Measurements from ENCODE around the gene RTN4R. TPM values are rescaled to one million over a fixed set of nuclear protein-coding genes. Genes with fewer than 3 reads are reported as not detected.

Gene RTN4R
- total and polyA plus RNA-seq, 9 of the 15 experiments (the other 6 are each of a cell fraction or from before 2014, with no cell fraction given), result 0.04 to 2.8 (median 1.4) TPM; not detected in 3

DNA sequence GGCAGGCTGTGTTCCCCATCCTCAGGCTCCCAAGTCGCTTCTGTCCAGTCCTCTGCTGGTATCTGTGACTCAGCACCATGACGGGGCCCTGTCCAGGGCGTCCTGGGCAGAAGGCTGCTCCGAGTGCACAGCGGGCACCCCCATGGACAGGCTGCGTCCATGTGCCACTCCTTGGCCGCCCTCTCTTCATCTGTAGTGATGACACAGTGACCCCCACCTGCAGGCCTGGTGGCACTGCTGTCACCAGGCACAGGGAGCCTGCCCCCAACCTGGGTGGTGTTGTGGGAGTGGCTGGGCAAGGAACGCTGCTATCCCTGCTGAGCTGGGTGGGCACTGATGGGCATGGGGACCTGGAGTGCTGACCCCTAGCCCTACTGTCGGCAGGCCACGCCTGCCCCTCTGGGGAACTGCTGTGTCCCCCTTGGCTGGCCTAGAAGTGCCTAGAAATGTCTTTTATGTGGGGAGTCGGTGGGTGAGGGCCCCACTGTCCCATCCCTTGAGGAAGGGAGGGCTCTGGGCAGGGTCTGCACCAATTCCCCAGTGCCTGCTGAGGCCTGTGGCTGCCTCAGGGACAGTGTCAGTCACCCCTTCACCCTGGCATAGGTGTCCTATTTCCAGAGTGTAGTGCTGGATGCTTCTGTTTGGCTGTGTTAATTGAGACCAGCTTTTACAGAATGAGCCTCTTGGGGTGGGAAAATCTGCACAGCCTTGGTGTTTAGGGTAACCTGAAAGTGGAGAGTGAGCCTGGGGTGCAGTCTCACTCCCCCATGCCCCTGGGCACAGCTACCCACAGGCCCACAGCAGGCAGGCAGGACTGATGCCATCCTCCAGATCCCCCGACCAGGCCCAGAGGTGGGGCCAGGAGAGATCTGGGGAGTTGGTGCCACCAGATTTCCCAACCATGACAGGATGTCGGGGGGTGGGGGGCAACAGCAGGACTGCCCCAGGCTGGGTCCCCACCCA lies 34.5 kb downstream of the RTN4R start (continued):
- TF ChIP-seq, protein P1, sequence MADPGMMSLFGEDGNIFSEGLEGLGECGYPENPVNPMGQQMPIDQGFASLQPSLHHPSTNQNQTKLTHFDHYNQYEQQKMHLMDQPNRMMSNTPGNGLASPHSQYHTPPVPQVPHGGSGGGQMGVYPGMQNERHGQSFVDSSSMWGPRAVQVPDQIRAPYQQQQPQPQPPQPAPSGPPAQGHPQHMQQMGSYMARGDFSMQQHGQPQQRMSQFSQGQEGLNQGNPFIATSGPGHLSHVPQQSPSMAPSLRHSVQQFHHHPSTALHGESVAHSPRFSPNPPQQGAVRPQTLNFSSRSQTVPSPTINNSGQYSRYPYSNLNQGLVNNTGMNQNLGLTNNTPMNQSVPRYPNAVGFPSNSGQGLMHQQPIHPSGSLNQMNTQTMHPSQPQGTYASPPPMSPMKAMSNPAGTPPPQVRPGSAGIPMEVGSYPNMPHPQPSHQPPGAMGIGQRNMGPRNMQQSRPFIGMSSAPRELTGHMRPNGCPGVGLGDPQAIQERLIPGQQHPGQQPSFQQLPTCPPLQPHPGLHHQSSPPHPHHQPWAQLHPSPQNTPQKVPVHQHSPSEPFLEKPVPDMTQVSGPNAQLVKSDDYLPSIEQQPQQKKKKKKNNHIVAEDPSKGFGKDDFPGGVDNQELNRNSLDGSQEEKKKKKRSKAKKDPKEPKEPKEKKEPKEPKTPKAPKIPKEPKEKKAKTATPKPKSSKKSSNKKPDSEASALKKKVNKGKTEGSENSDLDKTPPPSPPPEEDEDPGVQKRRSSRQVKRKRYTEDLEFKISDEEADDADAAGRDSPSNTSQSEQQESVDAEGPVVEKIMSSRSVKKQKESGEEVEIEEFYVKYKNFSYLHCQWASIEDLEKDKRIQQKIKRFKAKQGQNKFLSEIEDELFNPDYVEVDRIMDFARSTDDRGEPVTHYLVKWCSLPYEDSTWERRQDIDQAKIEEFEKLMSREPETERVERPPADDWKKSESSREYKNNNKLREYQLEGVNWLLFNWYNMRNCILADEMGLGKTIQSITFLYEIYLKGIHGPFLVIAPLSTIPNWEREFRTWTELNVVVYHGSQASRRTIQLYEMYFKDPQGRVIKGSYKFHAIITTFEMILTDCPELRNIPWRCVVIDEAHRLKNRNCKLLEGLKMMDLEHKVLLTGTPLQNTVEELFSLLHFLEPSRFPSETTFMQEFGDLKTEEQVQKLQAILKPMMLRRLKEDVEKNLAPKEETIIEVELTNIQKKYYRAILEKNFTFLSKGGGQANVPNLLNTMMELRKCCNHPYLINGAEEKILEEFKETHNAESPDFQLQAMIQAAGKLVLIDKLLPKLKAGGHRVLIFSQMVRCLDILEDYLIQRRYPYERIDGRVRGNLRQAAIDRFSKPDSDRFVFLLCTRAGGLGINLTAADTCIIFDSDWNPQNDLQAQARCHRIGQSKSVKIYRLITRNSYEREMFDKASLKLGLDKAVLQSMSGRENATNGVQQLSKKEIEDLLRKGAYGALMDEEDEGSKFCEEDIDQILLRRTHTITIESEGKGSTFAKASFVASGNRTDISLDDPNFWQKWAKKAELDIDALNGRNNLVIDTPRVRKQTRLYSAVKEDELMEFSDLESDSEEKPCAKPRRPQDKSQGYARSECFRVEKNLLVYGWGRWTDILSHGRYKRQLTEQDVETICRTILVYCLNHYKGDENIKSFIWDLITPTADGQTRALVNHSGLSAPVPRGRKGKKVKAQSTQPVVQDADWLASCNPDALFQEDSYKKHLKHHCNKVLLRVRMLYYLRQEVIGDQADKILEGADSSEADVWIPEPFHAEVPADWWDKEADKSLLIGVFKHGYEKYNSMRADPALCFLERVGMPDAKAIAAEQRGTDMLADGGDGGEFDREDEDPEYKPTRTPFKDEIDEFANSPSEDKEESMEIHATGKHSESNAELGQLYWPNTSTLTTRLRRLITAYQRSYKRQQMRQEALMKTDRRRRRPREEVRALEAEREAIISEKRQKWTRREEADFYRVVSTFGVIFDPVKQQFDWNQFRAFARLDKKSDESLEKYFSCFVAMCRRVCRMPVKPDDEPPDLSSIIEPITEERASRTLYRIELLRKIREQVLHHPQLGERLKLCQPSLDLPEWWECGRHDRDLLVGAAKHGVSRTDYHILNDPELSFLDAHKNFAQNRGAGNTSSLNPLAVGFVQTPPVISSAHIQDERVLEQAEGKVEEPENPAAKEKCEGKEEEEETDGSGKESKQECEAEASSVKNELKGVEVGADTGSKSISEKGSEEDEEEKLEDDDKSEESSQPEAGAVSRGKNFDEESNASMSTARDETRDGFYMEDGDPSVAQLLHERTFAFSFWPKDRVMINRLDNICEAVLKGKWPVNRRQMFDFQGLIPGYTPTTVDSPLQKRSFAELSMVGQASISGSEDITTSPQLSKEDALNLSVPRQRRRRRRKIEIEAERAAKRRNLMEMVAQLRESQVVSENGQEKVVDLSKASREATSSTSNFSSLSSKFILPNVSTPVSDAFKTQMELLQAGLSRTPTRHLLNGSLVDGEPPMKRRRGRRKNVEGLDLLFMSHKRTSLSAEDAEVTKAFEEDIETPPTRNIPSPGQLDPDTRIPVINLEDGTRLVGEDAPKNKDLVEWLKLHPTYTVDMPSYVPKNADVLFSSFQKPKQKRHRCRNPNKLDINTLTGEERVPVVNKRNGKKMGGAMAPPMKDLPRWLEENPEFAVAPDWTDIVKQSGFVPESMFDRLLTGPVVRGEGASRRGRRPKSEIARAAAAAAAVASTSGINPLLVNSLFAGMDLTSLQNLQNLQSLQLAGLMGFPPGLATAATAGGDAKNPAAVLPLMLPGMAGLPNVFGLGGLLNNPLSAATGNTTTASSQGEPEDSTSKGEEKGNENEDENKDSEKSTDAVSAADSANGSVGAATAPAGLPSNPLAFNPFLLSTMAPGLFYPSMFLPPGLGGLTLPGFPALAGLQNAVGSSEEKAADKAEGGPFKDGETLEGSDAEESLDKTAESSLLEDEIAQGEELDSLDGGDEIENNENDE (IDR thresholded peaks at IDR 0.05; ENCODE audit: low read depth, low read length), result no peak
- no peak for TF ChIP-seq SPI1 (IDR thresholded peaks at IDR 0.05; ENCODE audit: borderline replicate concordance, low read depth, low read length)
- TF ChIP-seq TOE1 (IDR thresholded peaks at IDR 0.05; ENCODE audit: borderline replicate concordance), result no peak
- TF ChIP-seq TOE1 (CRISPR knock-in tag; IDR thresholded peaks at IDR 0.05; ENCODE audit: borderline replicate concordance, low read depth), result no peak
- peak; percentile 69; the same call in 1 of the 2 replicates for TF ChIP-seq IRF2 (CRISPR knock-in tag; IDR thresholded peaks at IDR 0.05)
- no peak for TF ChIP-seq KLF16 (IDR thresholded peaks at IDR 0.05)
- TF ChIP-seq, protein P2, sequence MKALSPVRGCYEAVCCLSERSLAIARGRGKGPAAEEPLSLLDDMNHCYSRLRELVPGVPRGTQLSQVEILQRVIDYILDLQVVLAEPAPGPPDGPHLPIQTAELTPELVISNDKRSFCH (CRISPR knock-in tag; IDR thresholded peaks at IDR 0.05), result no peak
- TF ChIP-seq, protein P2 (tag; IDR thresholded peaks at IDR 0.05), result 0 out of 2 replicates have a peak, but pooled peaks have one; percentile 33
- TF ChIP-seq ZNF143 (CRISPR knock-in tag; IDR thresholded peaks at IDR 0.05), result peak; percentile 29; the same call in 1 of the 2 replicates
- TF ChIP-seq, protein P3, sequence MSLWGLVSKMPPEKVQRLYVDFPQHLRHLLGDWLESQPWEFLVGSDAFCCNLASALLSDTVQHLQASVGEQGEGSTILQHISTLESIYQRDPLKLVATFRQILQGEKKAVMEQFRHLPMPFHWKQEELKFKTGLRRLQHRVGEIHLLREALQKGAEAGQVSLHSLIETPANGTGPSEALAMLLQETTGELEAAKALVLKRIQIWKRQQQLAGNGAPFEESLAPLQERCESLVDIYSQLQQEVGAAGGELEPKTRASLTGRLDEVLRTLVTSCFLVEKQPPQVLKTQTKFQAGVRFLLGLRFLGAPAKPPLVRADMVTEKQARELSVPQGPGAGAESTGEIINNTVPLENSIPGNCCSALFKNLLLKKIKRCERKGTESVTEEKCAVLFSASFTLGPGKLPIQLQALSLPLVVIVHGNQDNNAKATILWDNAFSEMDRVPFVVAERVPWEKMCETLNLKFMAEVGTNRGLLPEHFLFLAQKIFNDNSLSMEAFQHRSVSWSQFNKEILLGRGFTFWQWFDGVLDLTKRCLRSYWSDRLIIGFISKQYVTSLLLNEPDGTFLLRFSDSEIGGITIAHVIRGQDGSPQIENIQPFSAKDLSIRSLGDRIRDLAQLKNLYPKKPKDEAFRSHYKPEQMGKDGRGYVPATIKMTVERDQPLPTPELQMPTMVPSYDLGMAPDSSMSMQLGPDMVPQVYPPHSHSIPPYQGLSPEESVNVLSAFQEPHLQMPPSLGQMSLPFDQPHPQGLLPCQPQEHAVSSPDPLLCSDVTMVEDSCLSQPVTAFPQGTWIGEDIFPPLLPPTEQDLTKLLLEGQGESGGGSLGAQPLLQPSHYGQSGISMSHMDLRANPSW (CRISPR knock-in tag; IDR thresholded peaks at IDR 0.05), result 0 out of 2 replicates have a peak, but pooled peaks have one; percentile 4

All from K562 (cell line).